ENCODE measurements around the gene NT5C2.

Gene NT5C2

DNA sequence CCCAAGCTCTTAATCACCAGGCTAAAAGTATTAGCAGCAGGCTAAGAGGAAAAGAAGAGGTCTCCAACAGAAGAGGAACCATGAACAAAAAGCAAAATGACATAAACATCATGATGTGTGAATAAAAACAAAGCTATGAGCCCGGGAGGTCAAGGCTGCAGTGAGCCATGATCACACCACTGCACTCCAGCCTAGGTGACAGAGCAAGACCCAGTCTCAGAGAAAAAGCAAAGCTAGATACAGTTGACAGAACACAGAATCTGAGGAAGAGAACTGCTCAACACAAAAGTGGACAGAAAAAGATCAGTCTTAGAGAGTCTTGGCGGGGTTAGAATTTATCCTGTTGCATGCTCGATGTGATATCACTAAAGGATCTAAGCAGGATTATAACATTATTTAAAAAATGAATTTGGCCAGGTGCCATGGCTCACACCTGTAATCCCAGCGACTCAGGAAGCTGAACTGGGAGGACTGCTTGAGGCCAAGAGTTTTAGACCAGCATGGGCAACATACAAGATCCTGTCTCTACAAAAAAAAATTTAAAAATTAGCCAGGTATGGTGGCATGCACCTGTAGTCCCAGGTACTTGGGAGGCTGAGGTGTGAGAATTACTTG lies 37.5 kb downstream of the NT5C2 start:
- TF ChIP-seq, protein P1, sequence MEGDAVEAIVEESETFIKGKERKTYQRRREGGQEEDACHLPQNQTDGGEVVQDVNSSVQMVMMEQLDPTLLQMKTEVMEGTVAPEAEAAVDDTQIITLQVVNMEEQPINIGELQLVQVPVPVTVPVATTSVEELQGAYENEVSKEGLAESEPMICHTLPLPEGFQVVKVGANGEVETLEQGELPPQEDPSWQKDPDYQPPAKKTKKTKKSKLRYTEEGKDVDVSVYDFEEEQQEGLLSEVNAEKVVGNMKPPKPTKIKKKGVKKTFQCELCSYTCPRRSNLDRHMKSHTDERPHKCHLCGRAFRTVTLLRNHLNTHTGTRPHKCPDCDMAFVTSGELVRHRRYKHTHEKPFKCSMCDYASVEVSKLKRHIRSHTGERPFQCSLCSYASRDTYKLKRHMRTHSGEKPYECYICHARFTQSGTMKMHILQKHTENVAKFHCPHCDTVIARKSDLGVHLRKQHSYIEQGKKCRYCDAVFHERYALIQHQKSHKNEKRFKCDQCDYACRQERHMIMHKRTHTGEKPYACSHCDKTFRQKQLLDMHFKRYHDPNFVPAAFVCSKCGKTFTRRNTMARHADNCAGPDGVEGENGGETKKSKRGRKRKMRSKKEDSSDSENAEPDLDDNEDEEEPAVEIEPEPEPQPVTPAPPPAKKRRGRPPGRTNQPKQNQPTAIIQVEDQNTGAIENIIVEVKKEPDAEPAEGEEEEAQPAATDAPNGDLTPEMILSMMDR (IDR thresholded peaks at IDR 0.05; ENCODE audit: insufficient read depth, low read depth, low read length, missing control alignments), result no peak
- DNase-seq (ENCODE audit: low read depth), result no peak
- no peak overlapping the region for H3K4me3 ChIP-seq (ENCODE audit: low read length)

- peak; percentile 27 for DNase-seq (ENCODE audit: low read depth)
- TF ChIP-seq, protein P1 (IDR thresholded peaks at IDR 0.05; ENCODE audit: insufficient read depth, low read depth, low read length, missing control alignments), result no peak
- H3K4me3 ChIP-seq (ENCODE audit: low read length), result no peak overlapping the region
Measured at GRCh38 chr10:103154521-103155299, 38.4 kb downstream of the NT5C2 start.

DNA sequence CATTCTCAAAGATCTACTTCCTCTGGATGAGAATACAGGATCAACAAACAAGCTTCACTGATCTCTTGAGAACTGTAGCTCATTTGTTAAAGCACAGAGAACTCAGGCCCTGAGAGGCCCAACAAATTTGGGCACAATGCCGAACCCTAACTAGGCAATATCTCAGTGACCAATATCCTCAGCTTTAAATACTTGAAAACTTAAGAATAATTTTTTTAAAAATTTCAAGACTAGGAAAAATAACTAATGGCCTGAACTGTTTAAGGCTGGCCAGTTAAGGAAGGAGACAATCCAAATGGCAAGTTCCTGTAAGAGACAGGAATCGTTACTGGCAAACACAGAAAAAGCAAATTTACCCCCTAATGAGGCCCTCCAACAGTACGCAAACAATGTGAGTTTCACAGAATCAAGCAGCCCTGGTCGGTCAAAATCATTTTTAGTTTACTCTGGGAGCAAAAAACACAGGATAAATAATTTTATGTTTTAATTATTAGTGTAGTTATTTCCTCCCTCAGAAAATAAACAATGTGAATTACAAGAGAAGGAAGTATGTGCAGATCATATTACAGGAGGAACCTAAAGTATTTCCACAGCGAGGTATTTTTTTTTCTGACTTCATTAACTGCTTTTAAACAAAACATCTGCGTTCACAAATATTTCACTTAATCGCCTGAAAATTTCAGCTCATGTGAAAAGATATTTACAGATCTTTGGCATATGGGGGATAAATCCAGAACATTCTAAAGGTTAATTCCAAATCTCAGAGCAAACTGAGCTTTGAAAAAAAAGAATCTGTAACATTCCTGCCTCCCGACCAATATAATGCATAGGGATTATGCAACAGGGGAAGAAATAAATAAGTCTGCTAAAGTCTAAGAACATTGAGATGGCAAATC lies 39.5 kb downstream of the NT5C2 start:
- TF ChIP-seq, protein P1 (IDR thresholded peaks at IDR 0.05; ENCODE audit: insufficient read depth, low read depth, low read length, missing control alignments), result no peak
- DNase-seq (ENCODE audit: low read depth), result peak; percentile 27
- H3K4me3 ChIP-seq (ENCODE audit: low read length), result peak overlapping the region; percentile 22

DNA sequence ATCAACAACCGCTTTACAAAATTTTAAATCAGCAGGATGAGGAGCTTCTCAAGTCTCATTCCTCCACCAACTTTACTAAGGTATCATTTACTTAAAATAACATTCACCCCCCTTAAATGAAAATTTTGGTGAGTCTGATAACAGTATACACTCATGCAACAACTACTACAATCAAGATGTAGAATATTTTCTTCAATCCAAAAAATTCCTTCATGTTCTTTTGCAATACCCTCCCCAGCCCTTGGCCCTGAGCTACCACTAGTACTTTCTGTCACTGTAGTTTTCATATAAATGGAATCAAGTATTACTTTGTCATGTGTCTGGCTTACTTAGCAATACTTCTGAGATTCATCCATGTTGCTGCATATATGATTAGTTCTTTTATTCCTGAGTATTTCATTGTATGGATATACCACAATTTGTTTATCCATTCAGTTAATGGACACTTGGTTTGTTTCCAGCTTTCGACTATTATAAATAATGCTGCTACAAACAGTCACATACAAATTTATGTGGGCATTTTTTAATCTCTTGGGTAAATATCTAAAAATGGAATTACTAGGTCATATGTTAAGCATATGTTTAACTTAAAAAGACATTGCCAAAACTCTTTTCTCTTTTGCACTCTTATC lies 43.0 kb downstream of the NT5C2 start:
- H3K4me3 ChIP-seq (ENCODE audit: low read length), result no peak overlapping the region
- no peak for DNase-seq (ENCODE audit: low read depth)
- TF ChIP-seq, protein P1 (IDR thresholded peaks at IDR 0.05; ENCODE audit: insufficient read depth, low read depth, low read length, missing control alignments), result no peak

DNA sequence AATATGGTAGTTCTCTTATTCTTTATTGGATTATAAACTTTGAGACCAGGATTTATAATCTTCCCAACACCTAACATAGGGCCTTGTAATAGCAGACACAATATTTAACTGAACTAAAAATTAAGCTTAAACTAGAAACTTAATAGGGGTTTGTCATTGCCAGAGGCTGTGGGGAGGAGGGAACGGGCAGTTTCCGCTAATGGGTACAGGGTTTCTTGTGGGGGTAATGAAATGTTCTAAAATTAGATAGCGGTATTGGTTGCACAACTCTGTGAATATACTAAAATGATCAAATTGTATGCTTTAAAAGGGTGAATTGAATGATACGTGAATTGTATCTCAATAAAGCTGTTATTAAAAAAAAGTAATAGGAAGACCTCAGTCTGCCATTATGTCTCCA lies 45.4 kb downstream of the NT5C2 start:
- DNase-seq (ENCODE audit: low read depth), result no peak
- TF ChIP-seq, protein P1 (IDR thresholded peaks at IDR 0.05; ENCODE audit: insufficient read depth, low read depth, low read length, missing control alignments), result no peak

DNA sequence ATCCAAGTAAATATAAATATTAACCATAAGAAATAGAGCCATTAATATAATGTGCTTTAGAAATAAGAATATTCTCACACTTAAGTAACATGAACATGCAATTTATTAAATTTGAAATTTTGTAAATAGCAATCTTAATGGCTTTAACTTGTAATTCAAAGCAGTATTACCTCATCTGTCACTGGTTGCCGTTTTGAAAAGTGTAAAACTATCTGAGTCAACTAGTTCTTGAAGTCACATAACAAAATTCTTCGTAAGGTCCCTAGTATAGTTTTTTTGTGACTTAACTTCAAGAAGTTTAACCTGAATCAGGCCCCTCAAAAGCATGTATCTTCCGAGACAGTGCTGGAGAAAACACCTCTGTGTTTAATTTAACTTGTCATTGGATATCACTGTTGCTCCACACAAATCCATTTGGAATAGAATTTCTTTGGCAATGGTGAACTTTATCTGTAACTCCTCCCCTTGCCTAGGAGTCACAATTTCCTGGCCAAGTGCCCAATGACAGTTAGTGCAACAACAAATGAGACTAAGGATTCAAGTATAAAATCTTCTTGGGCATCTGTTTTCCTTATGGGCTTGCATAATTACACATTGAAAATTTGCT lies 47.1 kb downstream of the NT5C2 start:
- TF ChIP-seq, protein P1 (IDR thresholded peaks at IDR 0.05; ENCODE audit: insufficient read depth, low read depth, low read length, missing control alignments), result no peak
- peak; percentile 72 for DNase-seq (ENCODE audit: low read depth)
- H3K4me3 ChIP-seq (ENCODE audit: low read length), result no peak overlapping the region

More for the DNA sequence above, 45.4 kb downstream of the NT5C2 start:
- H3K4me3 ChIP-seq (ENCODE audit: low read length), result no peak overlapping the region
